ENCODE data around the gene JPT2.

JPT2 gene

DNA sequence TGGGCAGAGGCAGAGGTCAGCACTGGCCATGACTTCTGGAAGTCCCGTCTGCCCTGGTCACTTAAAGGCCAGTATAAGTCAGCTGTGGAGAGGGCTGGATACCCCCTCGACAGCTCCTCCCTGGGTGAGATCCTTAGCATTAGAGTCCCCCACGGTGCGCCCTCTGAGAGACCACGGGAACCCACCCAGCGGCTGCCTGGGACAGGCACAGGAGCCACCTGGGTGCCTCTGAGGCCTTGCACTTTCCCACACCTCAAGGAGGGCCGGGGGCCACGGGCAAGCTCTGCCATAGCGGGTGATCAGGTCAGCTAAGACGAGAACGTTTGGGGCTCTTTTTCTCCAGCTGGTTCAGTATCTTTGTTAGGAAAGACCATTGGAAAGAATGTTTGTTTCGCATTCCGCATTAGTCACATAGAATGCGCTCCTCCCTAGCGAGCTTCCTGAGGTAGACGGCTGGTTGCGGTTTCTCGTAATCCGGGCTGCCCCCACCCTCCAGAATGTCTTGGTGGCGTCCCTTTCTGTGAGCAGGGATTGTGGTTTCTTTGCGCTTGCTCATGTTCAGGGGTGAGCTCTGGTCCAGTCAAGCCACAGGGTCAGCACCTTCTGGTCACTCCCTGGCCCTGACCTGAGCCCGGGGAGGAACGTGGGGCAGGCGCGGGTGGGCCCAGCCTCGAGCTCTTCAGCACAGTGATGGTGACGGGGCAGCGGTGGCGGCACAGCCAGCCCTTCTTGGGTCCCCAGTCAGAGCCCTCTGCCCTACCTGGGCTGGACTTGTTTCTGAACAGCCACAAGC is 68.0 kb downstream of the JPT2 start:
- Histone ChIP-seq H3K36me3 (ENCODE audit: low read length) (no peaks in the 10 kb centered on the region), H2AFZ (ENCODE audit: low read depth, low read length, severe bottlenecking) (no peak overlapping the region), H3K4me2 (ENCODE audit: low read depth, low read length, poor library complexity, severe bottlenecking) (no peak overlapping the region), H3K9me3 (ENCODE audit: insufficient read depth, low read length) (no peaks in the 10 kb centered on the region), H3K9ac (ENCODE audit: low read length) (no peak overlapping the region), H3K4me3 (ENCODE audit: insufficient read depth, low read length, poor library complexity, severe bottlenecking) (no peak overlapping the region), H3K9me2 (replicated peaks; ENCODE audit: insufficient read depth, low read length) (no peaks in the 10 kb centered on the region), H3K27me3 (ENCODE audit: low read length) (no peaks in the 10 kb centered on the region), H3K27ac (ENCODE audit: low read depth, low read length) (no peak overlapping the region), H3K79me2 (ENCODE audit: insufficient read depth, low read length) (no peaks in the 10 kb centered on the region), H3F3A (ENCODE audit: insufficient read depth) (no peaks in the 10 kb centered on the region), H4K20me1 (ENCODE audit: low read depth, low read length) (no peaks in the 10 kb centered on the region)
- TF ChIP-seq, protein P1, sequence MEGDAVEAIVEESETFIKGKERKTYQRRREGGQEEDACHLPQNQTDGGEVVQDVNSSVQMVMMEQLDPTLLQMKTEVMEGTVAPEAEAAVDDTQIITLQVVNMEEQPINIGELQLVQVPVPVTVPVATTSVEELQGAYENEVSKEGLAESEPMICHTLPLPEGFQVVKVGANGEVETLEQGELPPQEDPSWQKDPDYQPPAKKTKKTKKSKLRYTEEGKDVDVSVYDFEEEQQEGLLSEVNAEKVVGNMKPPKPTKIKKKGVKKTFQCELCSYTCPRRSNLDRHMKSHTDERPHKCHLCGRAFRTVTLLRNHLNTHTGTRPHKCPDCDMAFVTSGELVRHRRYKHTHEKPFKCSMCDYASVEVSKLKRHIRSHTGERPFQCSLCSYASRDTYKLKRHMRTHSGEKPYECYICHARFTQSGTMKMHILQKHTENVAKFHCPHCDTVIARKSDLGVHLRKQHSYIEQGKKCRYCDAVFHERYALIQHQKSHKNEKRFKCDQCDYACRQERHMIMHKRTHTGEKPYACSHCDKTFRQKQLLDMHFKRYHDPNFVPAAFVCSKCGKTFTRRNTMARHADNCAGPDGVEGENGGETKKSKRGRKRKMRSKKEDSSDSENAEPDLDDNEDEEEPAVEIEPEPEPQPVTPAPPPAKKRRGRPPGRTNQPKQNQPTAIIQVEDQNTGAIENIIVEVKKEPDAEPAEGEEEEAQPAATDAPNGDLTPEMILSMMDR (IDR thresholded peaks at IDR 0.05; ENCODE audit: insufficient read depth, low read length, poor library complexity, severe bottlenecking) = no peak
- no peak for TF ChIP-seq EZH2phosphoT487 (conservative IDR thresholded peaks at IDR 0.05; ENCODE audit: low read length)

DNA sequence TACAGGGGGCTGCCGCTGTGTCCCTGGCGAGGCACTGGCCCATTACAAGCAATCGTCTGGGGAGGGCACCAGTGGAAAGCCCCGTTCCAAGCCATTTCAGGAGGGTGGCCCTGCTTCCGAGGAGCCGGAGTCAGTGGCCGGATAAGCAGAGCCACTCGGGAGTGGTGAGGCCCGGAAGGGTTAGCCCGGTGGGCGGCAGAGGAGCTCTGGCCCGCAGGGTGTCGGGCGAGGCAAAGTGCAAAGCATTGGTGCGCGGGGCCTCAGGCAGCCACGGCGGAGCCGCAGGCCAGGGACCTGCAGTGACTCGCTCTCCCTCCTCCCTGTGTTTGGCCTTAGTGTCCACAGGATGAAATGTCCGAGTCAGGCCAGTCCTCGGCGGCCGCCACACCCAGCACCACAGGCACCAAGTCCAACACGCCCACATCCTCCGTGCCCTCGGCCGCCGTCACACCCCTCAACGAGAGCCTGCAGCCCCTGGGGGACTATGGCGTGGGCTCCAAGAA is 68.7 kb downstream of the JPT2 start:
- no peak overlapping the region for H3K4me2 ChIP-seq (ENCODE audit: low read depth, low read length, poor library complexity, severe bottlenecking)
- H3K36me3 ChIP-seq (ENCODE audit: low read length) = no peaks in the 10 kb centered on the region
- TF ChIP-seq, protein P1 (IDR thresholded peaks at IDR 0.05; ENCODE audit: insufficient read depth, low read length, poor library complexity, severe bottlenecking) = no peak
- TF ChIP-seq EZH2phosphoT487 (conservative IDR thresholded peaks at IDR 0.05; ENCODE audit: low read length) = no peak
- no peaks in the 10 kb centered on the region for H3K9me2 ChIP-seq (replicated peaks; ENCODE audit: insufficient read depth, low read length)
- H2AFZ ChIP-seq (ENCODE audit: low read depth, low read length, severe bottlenecking) = no peak overlapping the region
- H3K27me3 ChIP-seq (ENCODE audit: low read length) = no peaks in the 10 kb centered on the region
- no peaks in the 10 kb centered on the region for H3F3A ChIP-seq (ENCODE audit: insufficient read depth)
- H3K27ac ChIP-seq (ENCODE audit: low read depth, low read length) = no peak overlapping the region
- H3K9me3 ChIP-seq (ENCODE audit: insufficient read depth, low read length) = no peaks in the 10 kb centered on the region
- H3K4me3 ChIP-seq (ENCODE audit: insufficient read depth, low read length, poor library complexity, severe bottlenecking) = no peak overlapping the region
- no peaks in the 10 kb centered on the region for H4K20me1 ChIP-seq (ENCODE audit: low read depth, low read length)
- no peak overlapping the region for H3K9ac ChIP-seq (ENCODE audit: low read length)
- no peaks in the 10 kb centered on the region for H3K79me2 ChIP-seq (ENCODE audit: insufficient read depth, low read length)

DNA sequence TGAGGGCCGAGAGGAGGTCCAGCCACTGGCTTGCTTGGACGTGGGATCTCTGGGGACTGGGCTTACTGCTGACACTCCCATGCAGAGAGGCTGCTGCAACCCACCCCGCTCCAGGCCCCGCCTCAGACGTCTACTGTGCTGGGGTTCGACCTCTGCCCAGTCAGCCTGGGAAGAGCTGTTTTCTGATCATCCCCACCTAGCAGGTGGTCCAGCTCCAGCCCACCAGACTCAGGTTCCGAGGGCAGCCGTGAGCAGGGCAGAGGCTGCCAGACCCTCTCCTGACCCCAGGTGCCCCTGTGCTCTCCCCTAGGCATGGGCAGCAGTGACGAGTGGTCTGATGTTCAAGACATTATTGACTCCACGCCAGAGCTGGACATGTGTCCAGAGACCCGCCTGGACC is 69.9 kb downstream of the JPT2 start:
- H3K79me2 ChIP-seq (ENCODE audit: insufficient read depth, low read length) = no peaks in the 10 kb centered on the region
- H2AFZ ChIP-seq (ENCODE audit: low read depth, low read length, severe bottlenecking) = no peak overlapping the region
- no peaks in the 10 kb centered on the region for H3F3A ChIP-seq (ENCODE audit: insufficient read depth)
- no peaks in the 10 kb centered on the region for H3K36me3 ChIP-seq (ENCODE audit: low read length)
- H3K9me3 ChIP-seq (ENCODE audit: insufficient read depth, low read length) = no peaks in the 10 kb centered on the region
- no peak overlapping the region for H3K27ac ChIP-seq (ENCODE audit: low read depth, low read length)
- H3K4me2 ChIP-seq (ENCODE audit: low read depth, low read length, poor library complexity, severe bottlenecking) = no peak overlapping the region
- H3K27me3 ChIP-seq (ENCODE audit: low read length) = no peaks in the 10 kb centered on the region
- H4K20me1 ChIP-seq (ENCODE audit: low read depth, low read length) = no peaks in the 10 kb centered on the region
- no peak overlapping the region for H3K9ac ChIP-seq (ENCODE audit: low read length)
- no peaks in the 10 kb centered on the region for H3K9me2 ChIP-seq (replicated peaks; ENCODE audit: insufficient read depth, low read length)
- TF ChIP-seq EZH2phosphoT487 (conservative IDR thresholded peaks at IDR 0.05; ENCODE audit: low read length) = no peak
- TF ChIP-seq, protein P1 (IDR thresholded peaks at IDR 0.05; ENCODE audit: insufficient read depth, low read length, poor library complexity, severe bottlenecking) = no peak
- no peak overlapping the region for H3K4me3 ChIP-seq (ENCODE audit: insufficient read depth, low read length, poor library complexity, severe bottlenecking)

Measured in SU-DHL-6 (cell line).